ENCODE data around the gene RSU1.

DNA sequence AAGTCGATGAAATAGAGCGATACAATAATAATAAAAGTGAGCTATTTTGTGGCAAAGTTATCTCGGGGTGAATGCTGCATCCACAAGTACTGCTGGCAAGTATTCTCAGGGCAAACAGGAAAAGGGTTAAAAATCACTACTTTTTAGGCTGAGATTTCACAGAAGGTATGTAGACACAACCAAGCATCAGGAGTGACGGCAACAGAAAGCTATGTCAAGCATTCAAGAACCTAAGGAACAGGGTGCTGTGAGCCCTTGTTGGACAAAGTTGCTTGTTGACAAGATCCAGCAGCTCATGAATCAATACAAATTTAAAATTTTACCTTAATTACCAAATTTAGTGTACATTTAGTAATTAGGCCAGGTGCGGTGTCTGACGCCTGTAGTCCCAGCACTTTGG lies 254.3 kb downstream of the RSU1 start:
- TF ChIP-seq, protein P1, sequence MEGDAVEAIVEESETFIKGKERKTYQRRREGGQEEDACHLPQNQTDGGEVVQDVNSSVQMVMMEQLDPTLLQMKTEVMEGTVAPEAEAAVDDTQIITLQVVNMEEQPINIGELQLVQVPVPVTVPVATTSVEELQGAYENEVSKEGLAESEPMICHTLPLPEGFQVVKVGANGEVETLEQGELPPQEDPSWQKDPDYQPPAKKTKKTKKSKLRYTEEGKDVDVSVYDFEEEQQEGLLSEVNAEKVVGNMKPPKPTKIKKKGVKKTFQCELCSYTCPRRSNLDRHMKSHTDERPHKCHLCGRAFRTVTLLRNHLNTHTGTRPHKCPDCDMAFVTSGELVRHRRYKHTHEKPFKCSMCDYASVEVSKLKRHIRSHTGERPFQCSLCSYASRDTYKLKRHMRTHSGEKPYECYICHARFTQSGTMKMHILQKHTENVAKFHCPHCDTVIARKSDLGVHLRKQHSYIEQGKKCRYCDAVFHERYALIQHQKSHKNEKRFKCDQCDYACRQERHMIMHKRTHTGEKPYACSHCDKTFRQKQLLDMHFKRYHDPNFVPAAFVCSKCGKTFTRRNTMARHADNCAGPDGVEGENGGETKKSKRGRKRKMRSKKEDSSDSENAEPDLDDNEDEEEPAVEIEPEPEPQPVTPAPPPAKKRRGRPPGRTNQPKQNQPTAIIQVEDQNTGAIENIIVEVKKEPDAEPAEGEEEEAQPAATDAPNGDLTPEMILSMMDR (IDR thresholded peaks at IDR 0.05; ENCODE audit: borderline replicate concordance, extremely low read depth, low read length, poor library complexity, severe bottlenecking), result no peak
- no peak for TF ChIP-seq EZH2 (IDR thresholded peaks at IDR 0.05; ENCODE audit: borderline replicate concordance, low read depth, low read length, severe bottlenecking)
